Measurements from ENCODE around the gene CHD2. TPM values are rescaled to one million over a fixed set of nuclear protein-coding genes. Genes with fewer than 3 reads are reported as not detected.

The CHD2 gene
- polyA plus RNA-seq, 6 donors from 2014 or later = 41.6 to 134 (median 85.2) TPM

- ATAC-seq (ENCODE audit: low read depth in 2 of 2) (no peak), DNase-seq (no peak)
- Mint-ChIP-seq H3K36me3 (peaks cover 27 to 34% of the 10 kb centered on the region in 2 donors), H3K9me3 (no peaks in the 10 kb centered on the region), H3K4me1 (peaks cover 19 to 24% (median 20%) of the 10 kb centered on the region in 3 donors), H3K27me3 (no peaks in the 10 kb centered on the region), H3K27ac (peak overlapping the region in 3 of 6 donors; percentile 5 to 85 (median 42)), H3K4me3 (no peak overlapping the region)
These were observed 71.0 kb downstream of the CHD2 start for GRCh38 chr15:92971081-92971480.

DNA sequence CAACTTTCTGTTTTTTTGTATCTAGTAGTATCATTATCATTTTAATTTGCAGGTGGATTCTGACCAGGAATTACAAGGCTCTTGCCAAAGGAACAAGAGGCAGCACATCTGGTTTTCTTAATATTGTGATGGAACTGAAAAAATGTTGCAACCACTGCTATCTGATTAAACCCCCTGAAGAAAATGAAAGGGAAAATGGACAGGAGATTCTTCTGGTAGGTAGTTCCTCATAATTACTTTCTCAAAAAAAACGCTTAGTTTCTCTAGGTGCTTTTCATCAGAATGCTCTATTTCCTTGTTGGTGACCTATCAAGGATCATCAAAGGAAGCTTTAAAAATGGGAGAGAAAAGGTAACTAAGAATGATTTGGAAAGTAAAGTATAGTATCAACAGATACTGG lies 71.6 kb downstream of the CHD2 start:
- Mint-ChIP-seq H3K27ac (peak overlapping the region; percentile 21 to 85 (median 72)), H3K36me3 (peaks cover 27 to 34% of the 10 kb centered on the region in 2 donors), H3K4me1 (peaks cover 19 to 24% (median 20%) of the 10 kb centered on the region in 3 donors), H3K9me3 (no peaks in the 10 kb centered on the region), H3K4me3 (no peak overlapping the region), H3K27me3 (no peaks in the 10 kb centered on the region)
- DNase-seq (no peak), ATAC-seq (ENCODE audit: low read depth in 2 of 2) (peak in 1 of 2 donors; percentile 60)

GRCh38 chr15:92974183-92974915 lies 74.2 kb downstream of the CHD2 start:
- no peaks in the 10 kb centered on the region for H3K27me3 Mint-ChIP-seq
- DNase-seq (no peak), ATAC-seq (ENCODE audit: low read depth in 2 of 2) (no peak)
- peak overlapping the region in 4 of 6 donors; percentile 19 to 66 (median 48) for H3K27ac Mint-ChIP-seq
- H3K36me3 Mint-ChIP-seq = peaks cover 24 to 29% of the 10 kb centered on the region in 2 donors
- H3K9me3 Mint-ChIP-seq = no peaks in the 10 kb centered on the region
- no peak overlapping the region for H3K4me3 Mint-ChIP-seq
- H3K4me1 Mint-ChIP-seq = peaks cover 19 to 23% (median 21%) of the 10 kb centered on the region in 3 donors

DNA sequence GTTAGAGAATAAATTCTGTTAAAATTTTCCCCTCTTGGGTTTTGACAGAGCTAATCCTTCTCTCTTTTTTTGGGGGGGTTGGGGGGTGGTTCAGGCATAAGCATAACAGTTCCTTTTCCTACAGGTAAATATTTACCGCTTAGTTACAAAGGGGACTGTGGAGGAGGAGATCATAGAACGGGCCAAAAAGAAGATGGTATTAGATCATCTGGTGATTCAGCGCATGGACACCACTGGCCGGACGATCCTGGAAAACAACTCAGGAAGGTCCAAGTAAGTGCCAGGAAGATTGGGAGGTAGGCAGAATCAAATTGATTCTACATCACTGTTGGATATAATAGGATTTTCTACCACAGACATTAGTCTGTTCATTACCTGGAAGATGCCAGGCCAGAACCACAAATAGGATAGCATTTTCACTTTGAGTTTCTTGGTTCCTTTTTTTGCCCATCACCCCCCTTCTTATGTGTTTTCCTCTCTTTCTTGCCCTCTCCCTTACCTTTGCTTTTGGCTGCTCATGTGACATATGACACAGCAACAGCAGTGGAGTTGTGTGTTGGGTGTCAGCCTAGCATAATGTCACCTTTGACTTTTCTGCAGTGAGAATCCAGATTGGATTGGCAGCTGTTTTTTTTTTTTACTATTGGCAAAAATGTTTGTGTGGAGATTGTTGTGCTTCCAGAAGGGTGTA lies 79.0 kb downstream of the CHD2 start:
- peaks cover 7 to 16% (median 8%) of the 10 kb centered on the region in 3 donors for H3K4me1 Mint-ChIP-seq
- no peaks in the 10 kb centered on the region for H3K9me3 Mint-ChIP-seq
- H3K27ac Mint-ChIP-seq = peak overlapping the region in 5 of 6 donors; percentile 7 to 81 (median 42)
- DNase-seq (no peak), ATAC-seq (ENCODE audit: low read depth in 2 of 2) (peak; percentile 32 to 58)
- H3K36me3 Mint-ChIP-seq = peaks cover 12 to 19% of the 10 kb centered on the region in 2 donors
- H3K4me3 Mint-ChIP-seq = peak overlapping the region in 1 of 8 donors; percentile 54
- no peaks in the 10 kb centered on the region for H3K27me3 Mint-ChIP-seq

GRCh38 chr15:92981333-92981732 lies 81.2 kb downstream of the CHD2 start:
- Mint-ChIP-seq H3K36me3 (peaks cover 17 to 24% of the 10 kb centered on the region in 2 donors), H3K27ac (peak overlapping the region in 1 of 6 donors; percentile 91), H3K4me3 (no peak overlapping the region), H3K9me3 (no peaks in the 10 kb centered on the region), H3K27me3 (no peaks in the 10 kb centered on the region), H3K4me1 (peaks cover 3 to 18% (median 7%) of the 10 kb centered on the region in 3 donors)
- DNase-seq (no peak), ATAC-seq (ENCODE audit: low read depth in 2 of 2) (no peak)

GRCh38 chr15:92984161-92984560 lies 84.0 kb downstream of the CHD2 start:
- no peak for ATAC-seq (ENCODE audit: low read depth in 2 of 2)
- no peaks in the 10 kb centered on the region for H3K9me3 Mint-ChIP-seq
- DNase-seq = no peak
- H3K36me3 Mint-ChIP-seq = peaks cover 26 to 32% of the 10 kb centered on the region in 2 donors
- H3K4me1 Mint-ChIP-seq = peaks cover 1 to 11% (median 4%) of the 10 kb centered on the region in 3 donors
- H3K4me3 Mint-ChIP-seq = no peak overlapping the region
- H3K27me3 Mint-ChIP-seq = no peaks in the 10 kb centered on the region
- peak overlapping the region in 1 of 6 donors; percentile 26 for H3K27ac Mint-ChIP-seq

DNA sequence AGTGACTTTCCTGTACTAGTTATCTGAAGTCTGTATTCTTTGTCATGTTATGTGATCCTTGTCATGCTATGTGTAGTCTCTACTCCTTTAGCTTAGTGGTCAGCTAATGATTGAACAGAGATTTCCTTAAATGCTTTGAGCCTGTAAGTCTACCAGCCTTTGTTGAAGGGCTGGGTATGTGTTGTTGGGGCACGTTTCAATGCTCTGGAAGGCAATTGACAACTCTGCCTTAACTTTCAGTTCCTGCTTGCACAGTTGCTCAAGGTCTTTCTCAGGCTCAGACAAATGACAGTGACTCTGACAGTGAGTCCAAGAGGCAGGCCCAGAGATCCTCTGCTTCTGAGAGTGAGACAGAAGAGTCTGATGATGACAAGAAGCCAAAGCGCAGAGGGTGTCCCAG lies 89.3 kb downstream of the CHD2 start:
- Mint-ChIP-seq H3K9me3 (no peaks in the 10 kb centered on the region), H3K4me3 (no peak overlapping the region), H3K4me1 (peaks cover 8 to 19% (median 14%) of the 10 kb centered on the region in 3 donors), H3K27ac (peak overlapping the region in 5 of 6 donors; percentile 43 to 84 (median 51)), H3K27me3 (no peaks in the 10 kb centered on the region), H3K36me3 (peaks cover 38 to 52% of the 10 kb centered on the region in 2 donors)
- DNase-seq (no peak), ATAC-seq (ENCODE audit: low read depth in 2 of 2) (peak; percentile 45 to 53)

DNA sequence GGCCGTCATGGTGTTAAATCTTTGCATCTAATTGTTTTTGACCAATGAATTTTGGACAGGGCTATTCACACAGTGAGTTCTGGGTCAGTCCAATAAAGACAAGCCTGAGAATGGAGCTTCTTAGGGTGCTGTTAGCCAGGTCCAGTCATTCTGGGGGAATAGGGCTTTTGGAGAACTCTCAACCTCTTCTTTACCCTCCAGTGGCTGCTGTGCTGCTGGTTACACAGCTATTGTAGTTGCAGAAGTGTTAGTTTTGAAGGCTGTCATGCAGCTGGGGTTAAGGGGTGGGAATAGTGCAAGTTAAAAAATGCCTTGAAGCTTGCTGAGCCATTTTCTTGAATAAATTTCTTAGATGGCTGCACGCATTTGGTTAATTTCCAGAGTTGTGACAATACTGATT lies 89.9 kb downstream of the CHD2 start:
- H3K36me3 Mint-ChIP-seq = peaks cover 38 to 51% of the 10 kb centered on the region in 2 donors

DNA sequence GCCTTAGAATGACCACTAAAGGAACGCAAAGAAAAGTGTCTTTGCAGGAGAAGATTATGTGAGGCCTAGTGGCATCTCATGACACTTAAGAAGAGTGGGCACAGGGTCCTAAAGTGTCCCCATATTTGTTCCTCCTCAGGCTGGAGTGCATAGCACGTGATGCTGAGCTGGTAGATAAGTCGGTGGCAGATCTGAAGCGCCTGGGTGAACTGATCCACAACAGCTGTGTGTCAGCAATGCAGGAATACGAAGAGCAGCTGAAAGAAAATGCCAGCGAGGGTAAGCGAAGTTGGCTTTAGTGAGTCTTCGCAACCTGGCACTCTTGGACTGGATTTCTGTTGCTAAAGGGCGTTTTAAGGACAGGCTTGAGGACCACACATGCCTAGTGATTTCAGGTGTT lies 92.6 kb downstream of the CHD2 start:
- DNase-seq (no peak), ATAC-seq (ENCODE audit: low read depth in 2 of 2) (no peak)
- Mint-ChIP-seq H3K27me3 (no peaks in the 10 kb centered on the region), H3K27ac (peak overlapping the region in 1 of 6 donors; percentile 55), H3K4me3 (no peak overlapping the region), H3K9me3 (no peaks in the 10 kb centered on the region), H3K36me3 (peaks cover 43 to 45% of the 10 kb centered on the region in 2 donors), H3K4me1 (peaks cover 8 to 19% (median 14%) of the 10 kb centered on the region in 3 donors)

More for the DNA sequence above, 89.9 kb downstream of the CHD2 start:
- peak overlapping the region in 4 of 6 donors; percentile 51 to 78 (median 70) for H3K27ac Mint-ChIP-seq
- ATAC-seq (ENCODE audit: low read depth in 2 of 2) (no peak), DNase-seq (no peak)
- peaks cover 8 to 19% (median 14%) of the 10 kb centered on the region in 3 donors for H3K4me1 Mint-ChIP-seq
- no peaks in the 10 kb centered on the region for H3K27me3 Mint-ChIP-seq
- no peaks in the 10 kb centered on the region for H3K9me3 Mint-ChIP-seq
- no peak overlapping the region for H3K4me3 Mint-ChIP-seq

- H3K4me1 Mint-ChIP-seq = peaks cover 0 to 1% (median 0%) of the 10 kb centered on the region in 3 donors
- H3K27ac Mint-ChIP-seq = no peak overlapping the region
- ATAC-seq (ENCODE audit: low read depth in 2 of 2) = no peak
- H3K36me3 Mint-ChIP-seq = peaks cover 42 to 50% of the 10 kb centered on the region in 2 donors
- H3K27me3 Mint-ChIP-seq = no peaks in the 10 kb centered on the region
- no peaks in the 10 kb centered on the region for H3K9me3 Mint-ChIP-seq
- DNase-seq = no peak
- no peak overlapping the region for H3K4me3 Mint-ChIP-seq
These were observed 97.7 kb downstream of the CHD2 start for GRCh38 chr15:92997821-92998220.

- ATAC-seq (ENCODE audit: low read depth in 2 of 2) (no peak), DNase-seq (no peak)
- Mint-ChIP-seq H3K4me3 (no peak overlapping the region), H3K9me3 (no peaks in the 10 kb centered on the region), H3K27me3 (no peaks in the 10 kb centered on the region), H3K27ac (peak overlapping the region in 1 of 6 donors; percentile 58), H3K4me1 (no peaks in the 10 kb centered on the region), H3K36me3 (peaks cover 41 to 55% of the 10 kb centered on the region in 2 donors)
These were observed 101.0 kb downstream of the CHD2 start for GRCh38 chr15:93001156-93001555.

GRCh38 chr15:93001881-93002280 lies 101.8 kb downstream of the CHD2 start:
- DNase-seq (no peak), ATAC-seq (ENCODE audit: low read depth in 2 of 2) (no peak)
- peaks cover 39 to 53% of the 10 kb centered on the region in 2 donors for H3K36me3 Mint-ChIP-seq
- no peaks in the 10 kb centered on the region for H3K27me3 Mint-ChIP-seq
- H3K4me1 Mint-ChIP-seq = no peaks in the 10 kb centered on the region
- peak overlapping the region in 3 of 6 donors; percentile 26 to 82 (median 65) for H3K27ac Mint-ChIP-seq
- H3K9me3 Mint-ChIP-seq = no peaks in the 10 kb centered on the region
- H3K4me3 Mint-ChIP-seq = no peak overlapping the region

DNA sequence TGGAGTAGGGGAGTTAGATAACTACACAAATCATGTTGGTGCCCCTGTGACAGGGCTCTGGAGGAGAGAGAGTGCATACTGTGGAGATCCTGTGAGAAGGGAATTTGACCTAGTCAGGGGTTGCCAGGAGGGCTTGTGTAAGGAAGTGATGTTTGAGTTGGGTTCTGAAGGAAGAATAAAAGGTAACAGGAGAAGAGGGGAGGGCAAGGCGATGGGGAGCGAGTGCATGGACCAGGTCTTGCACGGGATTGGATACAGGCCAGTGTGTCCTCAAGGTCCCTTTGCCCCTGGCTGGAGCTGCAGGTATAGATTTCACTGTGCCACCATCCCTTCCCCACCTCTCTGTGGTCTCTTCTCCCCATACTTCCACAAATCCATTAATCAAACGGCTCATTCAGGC lies 105.0 kb downstream of the CHD2 start:
- H3K27ac Mint-ChIP-seq = peak overlapping the region in 5 of 6 donors; percentile 29 to 86 (median 52)
- no peaks in the 10 kb centered on the region for H3K4me1 Mint-ChIP-seq
- peaks cover 42 to 52% of the 10 kb centered on the region in 2 donors for H3K36me3 Mint-ChIP-seq
- H3K9me3 Mint-ChIP-seq = no peaks in the 10 kb centered on the region
- H3K4me3 Mint-ChIP-seq = peak overlapping the region in 2 of 8 donors; percentile 18 to 29
- DNase-seq (no peak), ATAC-seq (ENCODE audit: low read depth in 2 of 2) (no peak)
- H3K27me3 Mint-ChIP-seq = no peaks in the 10 kb centered on the region
